Activated CD8-positive, alpha-beta memory T cell treated with anti-CD3 and anti-CD28 coated beads, Interleukin-2, amount 10 ng/mL, durations not matched to agents 7 days and 5 days (primary cell): ENCODE results near the gene CD36. TPM values are rescaled to one million over a fixed set of nuclear protein-coding genes. Genes with fewer than 3 reads are reported as not detected.

Source experiments
- ATAC-seq: fragments of 150-1000 bp; cut with Tn5 transposase; one replicate; pipeline ENCODE4 v1.10.0; 2021; ENCODE audit warnings: moderate library complexity
- CTCF ChIA-PET: fragments of 350-600 bp; sonication (Branson Sonifier 250); formaldehyde crosslinking; loops from one replicate; lab custom pipeline; 2021; ENCODE audit warnings: antibody characterized with exemption; lab: Charles Lee
- DNase-seq: peaks from one replicate; pipeline ENCODE4 v3.0.0-alpha.2; 2020
- H3K27ac Mint-ChIP-seq: one replicate; pipeline ENCODE4 v1.8.0; 2021; ENCODE audit warnings: mild to moderate bottlenecking, mixed read lengths
- H3K27me3 Mint-ChIP-seq: one replicate; pipeline ENCODE4 v1.8.0; 2021; ENCODE audit warnings: mixed read lengths
- H3K36me3 Mint-ChIP-seq: one replicate; pipeline ENCODE4 v1.8.0; 2021; ENCODE audit warnings: mild to moderate bottlenecking, mixed read lengths
- H3K4me1 Mint-ChIP-seq: one replicate; pipeline ENCODE4 v1.8.0; 2021; ENCODE audit warnings: mixed read lengths
- H3K4me3 Mint-ChIP-seq: one replicate; pipeline ENCODE4 v1.8.0; 2021; ENCODE audit warnings: mild to moderate bottlenecking, moderate library complexity, mixed read lengths
- H3K9me3 Mint-ChIP-seq: one replicate; pipeline ENCODE4 v1.8.0; 2022; ENCODE audit warnings: low read depth, mixed read lengths
- total RNA-seq, 2 experiments: library from RNA; stranded (reverse); gene quantifications; one replicate each; pipeline ENCODE4 v1.2.3, GENCODE V29; 2021

The CD36 gene
- total RNA-seq, 2 experiments from 2014 or later = not detected

GRCh38 chr7:80708123-80708522 lies 69.7 kb downstream of the CD36 start:
- no peak for ATAC-seq
- Mint-ChIP-seq H3K9me3 (peaks cover 6% of the 10 kb centered on the region), H3K27ac (no peak overlapping the region), H3K4me3 (no peak overlapping the region), H3K36me3 (no peaks in the 10 kb centered on the region), H3K27me3 (no peaks in the 10 kb centered on the region), H3K4me1 (no peaks in the 10 kb centered on the region)
- CTCF ChIA-PET = no interaction called here
- DNase-seq = no peak

DNA sequence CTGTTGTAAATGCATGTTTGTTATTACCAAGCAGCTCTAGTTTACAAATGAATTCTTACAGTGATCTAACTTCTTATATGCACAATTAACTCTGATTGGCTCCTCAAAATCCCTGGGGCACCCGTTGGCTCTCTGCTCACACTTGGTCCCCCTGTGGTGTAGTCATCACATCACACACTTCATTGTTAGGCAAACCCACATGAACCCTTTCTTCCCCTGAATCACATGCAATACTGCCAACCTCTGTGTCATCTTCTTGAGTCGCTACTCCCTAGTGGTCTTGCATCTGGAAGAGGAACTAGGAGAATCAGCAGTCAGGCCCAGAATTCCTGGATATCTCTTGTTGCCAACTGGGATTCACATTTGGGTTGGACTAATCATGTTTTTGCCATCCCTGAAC lies 73.1 kb downstream of the CD36 start:
- Mint-ChIP-seq H3K27ac (no peak overlapping the region), H3K27me3 (no peaks in the 10 kb centered on the region), H3K4me3 (no peak overlapping the region)

DNA sequence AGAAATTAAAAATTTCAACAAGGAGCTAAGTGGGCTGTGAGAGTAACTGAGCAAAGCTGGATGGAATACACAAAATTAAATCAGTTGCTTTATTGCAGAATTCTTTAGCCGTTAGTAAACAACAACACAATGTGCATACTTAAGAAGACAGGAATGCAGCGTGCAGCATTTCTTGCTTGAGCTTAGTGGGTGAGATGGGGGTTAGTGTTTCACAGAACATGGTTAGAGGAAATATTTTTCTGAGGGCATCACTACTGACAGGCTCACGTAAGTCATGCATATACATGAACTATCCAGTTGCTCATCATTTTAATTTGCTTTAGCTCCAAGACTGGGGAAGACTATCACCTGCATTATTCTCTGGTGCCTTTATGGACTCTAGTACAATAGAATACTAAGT lies 80.8 kb downstream of the CD36 start:
- Mint-ChIP-seq H3K27ac (no peak overlapping the region), H3K9me3 (peaks cover 2% of the 10 kb centered on the region), H3K4me3 (no peak overlapping the region), H3K36me3 (no peaks in the 10 kb centered on the region), H3K27me3 (no peaks in the 10 kb centered on the region), H3K4me1 (no peaks in the 10 kb centered on the region)
- CTCF ChIA-PET = no interaction called here
- DNase-seq (no peak), ATAC-seq (no peak)

More for the DNA sequence above, 73.1 kb downstream of the CD36 start:
- CTCF ChIA-PET = no interaction called here
- ATAC-seq (no peak), DNase-seq (no peak)
- H3K36me3 Mint-ChIP-seq = no peaks in the 10 kb centered on the region
- H3K4me1 Mint-ChIP-seq = no peaks in the 10 kb centered on the region
- H3K9me3 Mint-ChIP-seq = peaks cover 3% of the 10 kb centered on the region

GRCh38 chr7:80720146-80720545 lies 81.7 kb downstream of the CD36 start:
- DNase-seq (no peak), ATAC-seq (no peak)
- Mint-ChIP-seq H3K4me1 (no peaks in the 10 kb centered on the region), H3K9me3 (peaks cover 2% of the 10 kb centered on the region), H3K27me3 (no peaks in the 10 kb centered on the region), H3K27ac (no peak overlapping the region), H3K4me3 (no peak overlapping the region), H3K36me3 (no peaks in the 10 kb centered on the region)
- CTCF ChIA-PET = no interaction called here

DNA sequence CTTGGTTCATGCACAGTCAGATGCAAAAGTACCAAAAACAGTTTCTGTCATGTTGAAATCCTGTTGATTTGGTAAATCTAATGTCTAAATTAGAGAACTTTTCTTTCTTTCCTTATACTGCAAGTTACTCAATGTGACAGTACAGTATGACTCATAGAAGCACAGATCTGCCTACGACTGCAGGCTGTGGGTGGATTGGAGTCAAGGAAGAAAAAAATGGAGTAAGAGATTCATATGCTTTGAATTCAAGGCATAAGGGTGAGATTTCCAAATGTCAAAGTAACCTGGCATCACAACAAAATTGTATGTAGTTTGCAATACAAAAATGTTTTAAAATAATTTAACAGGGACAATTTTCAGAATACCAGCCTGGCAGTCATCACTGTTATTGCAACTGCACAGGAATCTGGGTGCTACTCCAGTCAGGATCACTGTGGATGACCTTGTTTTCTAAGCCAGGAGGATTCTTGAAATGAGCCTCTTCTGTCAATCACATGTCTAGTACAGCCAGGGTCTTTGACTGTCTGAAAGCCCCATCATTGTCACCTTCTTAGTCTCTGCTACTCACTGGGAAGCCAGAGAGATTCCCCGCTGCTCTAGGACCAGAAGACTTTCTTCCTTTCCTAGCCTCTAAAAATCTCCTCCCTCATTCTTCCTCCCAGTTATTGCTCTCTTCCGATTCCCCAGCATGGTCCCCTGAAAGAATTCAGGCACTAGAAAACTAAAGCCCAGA lies 83.6 kb downstream of the CD36 start:
- ATAC-seq (no peak), DNase-seq (no peak)
- Mint-ChIP-seq H3K4me1 (no peaks in the 10 kb centered on the region), H3K27me3 (no peaks in the 10 kb centered on the region), H3K9me3 (peaks cover 2% of the 10 kb centered on the region), H3K4me3 (no peak overlapping the region), H3K27ac (no peak overlapping the region), H3K36me3 (no peaks in the 10 kb centered on the region)
- CTCF ChIA-PET = no interaction called here

- no peak overlapping the region for H3K27ac Mint-ChIP-seq
Measured at GRCh38 chr7:80722616-80723195, 84.3 kb downstream of the CD36 start.

GRCh38 chr7:80724249-80724871 lies 85.9 kb downstream of the CD36 start:
- DNase-seq (no peak), ATAC-seq (no peak)
- Mint-ChIP-seq H3K27ac (no peak overlapping the region), H3K4me1 (no peaks in the 10 kb centered on the region), H3K4me3 (no peak overlapping the region), H3K9me3 (peaks cover 2% of the 10 kb centered on the region), H3K27me3 (no peaks in the 10 kb centered on the region), H3K36me3 (no peaks in the 10 kb centered on the region)
- CTCF ChIA-PET = no interaction called here

More at GRCh38 chr7:80722616-80723195, 84.3 kb downstream of the CD36 start:
- ATAC-seq = no peak
- Mint-ChIP-seq H3K9me3 (peaks cover 2% of the 10 kb centered on the region), H3K27me3 (no peaks in the 10 kb centered on the region), H3K4me1 (no peaks in the 10 kb centered on the region), H3K36me3 (no peaks in the 10 kb centered on the region), H3K4me3 (no peak overlapping the region)
- DNase-seq = no peak
- CTCF ChIA-PET = no interaction called here

DNA sequence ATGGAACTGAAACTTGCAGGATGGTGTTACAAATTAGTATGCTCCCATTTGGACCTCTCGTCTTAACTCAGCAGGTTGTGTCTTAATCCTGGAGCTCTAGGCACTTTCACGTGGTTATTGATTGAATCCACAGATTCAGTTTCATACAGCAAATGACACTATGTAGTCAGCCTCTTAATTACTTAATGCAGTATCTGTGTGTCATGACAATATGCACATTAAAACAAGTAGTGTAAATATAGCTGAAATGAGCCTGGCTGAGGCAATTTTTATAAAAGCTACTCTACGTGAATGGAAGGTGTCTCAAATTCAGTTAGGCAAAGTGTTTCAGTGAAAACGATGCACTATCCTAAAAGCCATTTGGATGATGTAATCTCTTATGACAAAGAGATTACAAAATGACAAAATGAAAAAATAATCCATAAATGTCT lies 86.8 kb downstream of the CD36 start:
- no peaks in the 10 kb centered on the region for H3K27me3 Mint-ChIP-seq
- H3K36me3 Mint-ChIP-seq = no peaks in the 10 kb centered on the region
- ATAC-seq (no peak), DNase-seq (no peak)
- H3K9me3 Mint-ChIP-seq = peaks cover 2% of the 10 kb centered on the region
- no peak overlapping the region for H3K4me3 Mint-ChIP-seq
- no peak overlapping the region for H3K27ac Mint-ChIP-seq
- CTCF ChIA-PET = no interaction called here
- H3K4me1 Mint-ChIP-seq = no peaks in the 10 kb centered on the region

Other genes with a start within 250 kb of the CD36 start
- gene GNAT3, start 126.6 kb upstream of the CD36 start, total RNA-seq = not detected